Ovary (tissue), 3 donors: Measurements from ENCODE around the gene POLA2.

Experiments
- CTCF ChIP-seq, 3 donors: fragments of 450-650 bp in 2 of 3; fragments of 200-600 bp in 1 of 3; IDR thresholded peaks; one replicate each; pipeline versions ENCODE4 v1.5.1 to v1.8.0; 2016 to 2022; ENCODE audit warnings: antibody characterized with exemption in 3 of 3, mild to moderate bottlenecking in 1 of 3
- EP300 ChIP-seq: sonication (generic); formaldehyde crosslinking; IDR thresholded peaks from one replicate; pipeline ENCODE4 v1.6.1; 2017; ENCODE audit warnings: antibody characterized with exemption
- POLR2A ChIP-seq: fragments of 450-650 bp; IDR thresholded peaks from one replicate; pipeline ENCODE4 v1.6.1; 2017; ENCODE audit warnings: antibody characterized with exemption, mild to moderate bottlenecking, moderate library complexity
- donor health status: DM: no; HTN: no; CAD: no.

DNA sequence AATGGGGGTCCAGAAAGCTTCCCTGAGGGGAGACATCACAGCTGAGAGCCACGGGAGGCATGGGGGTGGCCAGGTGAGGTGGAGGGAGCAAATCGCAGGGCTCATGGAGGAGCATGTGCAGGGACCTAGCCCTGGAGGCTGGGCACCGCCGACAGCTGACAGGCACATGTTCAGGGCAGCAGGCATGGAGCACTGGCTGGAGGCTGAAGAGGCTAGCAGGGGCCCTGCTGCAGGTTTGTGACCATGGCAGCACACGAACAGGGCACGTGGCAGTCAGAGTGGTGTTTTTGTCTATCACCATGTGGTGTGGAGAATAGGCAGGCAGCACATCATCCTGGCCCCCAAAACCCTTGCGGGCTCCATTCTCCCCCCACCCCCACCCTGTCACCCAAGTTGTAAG, 42.9 kb downstream of the POLA2 start:
- TF ChIP-seq CTCF (IDR thresholded peaks at IDR 0.05), result no peak
- TF ChIP-seq POLR2A, result no peak
- TF ChIP-seq EP300, result no peak
